ENCODE results near the gene KCTD2. TPM values are rescaled to one million over a fixed set of nuclear protein-coding genes. Genes with fewer than 3 reads are reported as not detected.
"Not testable (repeated sequence)": the region's sequence is repeated elsewhere in the genome, so short reads cannot be mapped to it uniquely, and the experiment has no call there.

KCTD2 gene
- total RNA-seq, 2 experiments from 2014 or later: 20.6 to 23.3 TPM

- ChIA-PET CTCF (interaction anchor here (0.7 to 1.2 kb wide), 3 partner anchors 75 to 204 kb away, joined by 3 to 5 read pairs (median 4); no protein-coding TSS in a partner anchor), POLR2A (interaction anchor here (0.6 to 3.7 kb wide), 4 partner anchors 10 to 164 kb away, joined by 3 to 26 read pairs (median 3); partner anchors contain the start of genes ATP5PD, FDXR and KCTD2)
- Mint-ChIP-seq H3K36me3 (peaks cover 26% of the 10 kb centered on the region), H3K27me3 (peaks cover 4% of the 10 kb centered on the region), H3K4me3 (peak overlapping the region; percentile 61), H3K27ac (peak overlapping the region; percentile 83), H3K9me3 (no peaks in the 10 kb centered on the region), H3K4me1 (ENCODE audit: low read depth) (peaks cover 49% of the 10 kb centered on the region)
- DNase-seq: peak; percentile 92
- intact Hi-C loops (cut with micrococcal nuclease): loop anchor here (1.0 to 10.0 kb wide), 3 partner anchors 10 to 368 kb away; partner anchors contain the start of genes ATP5PD, GGA3, GRB2 and MRPS7
Observed at GRCh38 chr17:75036643-75037268, 10.3 kb upstream of the KCTD2 start.

DNA sequence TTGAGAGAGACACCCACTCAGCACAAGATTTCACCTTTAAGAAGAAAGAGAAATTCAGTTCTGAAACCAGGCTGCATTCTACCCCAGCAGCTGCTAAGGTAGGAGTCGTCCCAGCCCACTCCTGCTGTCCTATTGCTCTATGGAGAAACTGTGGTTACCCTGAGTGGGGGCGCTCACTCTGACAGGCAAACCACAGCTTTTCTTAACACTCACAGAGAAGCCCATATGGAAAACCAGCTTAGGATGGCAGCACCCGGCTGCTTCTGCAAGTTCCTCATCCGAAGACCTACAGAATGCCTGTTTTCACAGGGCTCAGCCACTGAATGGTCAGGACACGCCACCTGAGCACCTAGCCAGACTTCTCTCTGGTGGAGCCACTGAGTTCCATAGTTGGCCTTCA is 7.8 kb upstream of the KCTD2 start:
- Mint-ChIP-seq H3K9me3 (no peaks in the 10 kb centered on the region), H3K4me3 (no peak overlapping the region), H3K36me3 (peaks cover 30% of the 10 kb centered on the region), H3K27ac (no peak overlapping the region), H3K4me1 (ENCODE audit: low read depth) (peaks cover 35% of the 10 kb centered on the region), H3K27me3 (peaks cover 4% of the 10 kb centered on the region)
- CTCF ChIA-PET: interaction anchor here (1.1 to 2.0 kb wide), 3 partner anchors 67 to 162 kb away, joined by 3 to 8 read pairs (median 4); no protein-coding TSS in a partner anchor
- intact Hi-C loops (cut with micrococcal nuclease): loop anchor here (10.0 kb wide), 2 partner anchors 226 to 366 kb away; partner anchors contain the start of genes GGA3, GRB2 and MRPS7
- no peak for DNase-seq
- POLR2A ChIA-PET: interaction anchor here (1.0 kb wide), 1 partner anchor 26 kb away, joined by 4 read pairs; the partner anchor contains the start of gene MRPL58

- POLR2A ChIA-PET: interaction anchor here (0.6 kb wide), 1 partner anchor 266 kb away, joined by 3 read pairs; no protein-coding TSS in a partner anchor
- peaks cover 26% of the 10 kb centered on the region for H3K36me3 Mint-ChIP-seq
Observed at GRCh38 chr17:75041656-75042280, 5.3 kb upstream of the KCTD2 start.

GRCh38 chr17:75043789-75044188 is 3.2 kb upstream of the KCTD2 start:
- H3K4me3 Mint-ChIP-seq; intact Hi-C loops (cut with micrococcal nuclease); DNase-seq; H3K27me3 Mint-ChIP-seq; H3K9me3 Mint-ChIP-seq; CTCF ChIA-PET; H3K27ac Mint-ChIP-seq: not testable (repeated sequence)
- H3K4me1 Mint-ChIP-seq (ENCODE audit: low read depth): peaks cover 33% of the 10 kb centered on the region
- H3K36me3 Mint-ChIP-seq: peaks cover 24% of the 10 kb centered on the region
- POLR2A ChIA-PET: interaction anchor here (0.6 kb wide), 1 partner anchor 102 kb away, joined by 3 read pairs; no protein-coding TSS in a partner anchor

More at GRCh38 chr17:75041656-75042280, 5.3 kb upstream of the KCTD2 start:
- CTCF ChIA-PET: interaction anchor here (1.9 kb wide), 1 partner anchor 80 kb away, joined by 8 read pairs; no protein-coding TSS in a partner anchor
- no peaks in the 10 kb centered on the region for H3K27me3 Mint-ChIP-seq
- no peaks in the 10 kb centered on the region for H3K9me3 Mint-ChIP-seq
- no peak overlapping the region for H3K27ac Mint-ChIP-seq
- no peak for DNase-seq
- no peak overlapping the region for H3K4me3 Mint-ChIP-seq
- intact Hi-C loops (cut with micrococcal nuclease): no loop called here
- H3K4me1 Mint-ChIP-seq (ENCODE audit: low read depth): peaks cover 24% of the 10 kb centered on the region

GRCh38 chr17:75044716-75045115 is 2.3 kb upstream of the KCTD2 start:
- intact Hi-C loops (cut with micrococcal nuclease): loop anchor here (5.0 kb wide), 5 partner anchors 32 to 138 kb away; partner anchors contain the start of genes ARMC7, JPT1, MRPL58 and NT5C
- no peak overlapping the region for H3K27ac Mint-ChIP-seq
- CTCF ChIA-PET: no interaction called here

DNA sequence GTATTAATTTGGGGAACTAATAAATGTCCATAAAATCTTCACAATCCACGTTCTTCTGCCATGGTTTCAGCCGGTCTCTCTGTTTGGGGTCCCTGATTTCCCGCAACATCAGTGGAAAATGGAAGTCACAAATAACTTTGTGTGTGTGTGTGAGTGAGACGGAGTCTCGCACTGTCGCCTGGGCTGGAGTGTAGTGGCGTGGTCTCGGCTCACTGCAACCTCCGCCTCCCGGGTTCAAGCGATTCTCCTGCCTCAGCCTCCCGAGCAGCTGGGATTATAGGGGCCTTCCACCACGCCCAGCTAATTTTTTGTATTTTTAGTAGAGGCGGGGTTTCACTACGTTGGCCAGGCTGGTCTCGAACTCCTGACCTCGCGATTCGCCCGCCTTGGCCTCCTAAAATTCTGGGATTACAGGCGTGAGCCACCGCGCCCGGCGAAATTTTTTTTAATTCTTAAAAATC is 1.0 kb upstream of the KCTD2 start:
- Mint-ChIP-seq H3K4me3 (peak overlapping the region; percentile 97), H3K36me3 (peaks cover 14% of the 10 kb centered on the region), H3K4me1 (ENCODE audit: low read depth) (peaks cover 42% of the 10 kb centered on the region), H3K27ac (peak overlapping the region; percentile 42)
- ChIA-PET POLR2A (interaction anchor here (0.6 to 2.4 kb wide), 5 partner anchors 11 to 160 kb away, joined by 3 to 26 read pairs (median 4); partner anchors contain the start of genes MRPL58 and NUP85), CTCF (interaction anchor here (0.8 to 1.5 kb wide), 3 partner anchors 11 to 34 kb away, joined by 3 to 7 read pairs (median 3); partner anchors contain the start of gene MRPL58)
- H3K27me3 Mint-ChIP-seq, H3K9me3 Mint-ChIP-seq, DNase-seq: not testable (repeated sequence)
- intact Hi-C loops (cut with micrococcal nuclease): loop anchor here (1.0 to 5.0 kb wide), 6 partner anchors 10 to 136 kb away; partner anchors contain the start of genes ARMC7, JPT1, MRPL58 and NT5C

More at GRCh38 chr17:75044716-75045115, 2.3 kb upstream of the KCTD2 start:
- Mint-ChIP-seq H3K27me3 (no peaks in the 10 kb centered on the region), H3K4me3 (no peak overlapping the region), H3K9me3 (no peaks in the 10 kb centered on the region), H3K36me3 (peaks cover 20% of the 10 kb centered on the region), H3K4me1 (ENCODE audit: low read depth) (peaks cover 40% of the 10 kb centered on the region)
- POLR2A ChIA-PET: no interaction called here
- DNase-seq: no peak

GRCh38 chr17:75047398-75048098 is 523 bp downstream of the KCTD2 start:
- intact Hi-C loops (cut with micrococcal nuclease): loop anchor here (5.0 kb wide), 5 partner anchors 35 to 135 kb away; partner anchors contain the start of genes ARMC7, JPT1, MRPL58 and NT5C
- H3K27me3 Mint-ChIP-seq: no peaks in the 10 kb centered on the region
- ChIA-PET CTCF (interaction anchor here (2.3 kb wide), 1 partner anchor 86 kb away, joined by 9 read pairs; no protein-coding TSS in a partner anchor), POLR2A (interaction anchor here (1.7 to 2.4 kb wide), 3 partner anchors 12 to 158 kb away, joined by 4 to 26 read pairs (median 19); partner anchors contain the start of genes MRPL58 and NUP85)
- H3K4me1 Mint-ChIP-seq (ENCODE audit: low read depth): peaks cover 42% of the 10 kb centered on the region
- H3K27ac Mint-ChIP-seq: peak overlapping the region; percentile 90
- H3K4me3 Mint-ChIP-seq: peak overlapping the region; percentile 97
- H3K36me3 Mint-ChIP-seq: peaks cover 10% of the 10 kb centered on the region
- peak; percentile 42 for DNase-seq
- no peaks in the 10 kb centered on the region for H3K9me3 Mint-ChIP-seq

- DNase-seq: no peak
- intact Hi-C loops (cut with micrococcal nuclease): loop anchor here (5.0 kb wide), 5 partner anchors 36 to 134 kb away; partner anchors contain the start of genes ARMC7, JPT1, MRPL58 and NT5C
- H3K4me3 Mint-ChIP-seq: peak overlapping the region; percentile 97
- H3K36me3 Mint-ChIP-seq: peaks cover 17% of the 10 kb centered on the region
- no peaks in the 10 kb centered on the region for H3K9me3 Mint-ChIP-seq
- peaks cover 42% of the 10 kb centered on the region for H3K4me1 Mint-ChIP-seq (ENCODE audit: low read depth)
- ChIA-PET POLR2A (no interaction called here), CTCF (interaction anchor here (0.9 to 2.3 kb wide), 6 partner anchors 12 to 364 kb away, joined by 3 to 9 read pairs (median 4); partner anchors contain the start of gene NT5C)
- no peaks in the 10 kb centered on the region for H3K27me3 Mint-ChIP-seq
- peak overlapping the region; percentile 90 for H3K27ac Mint-ChIP-seq
Observed at GRCh38 chr17:75048249-75048878, 1.3 kb downstream of the KCTD2 start.

DNA sequence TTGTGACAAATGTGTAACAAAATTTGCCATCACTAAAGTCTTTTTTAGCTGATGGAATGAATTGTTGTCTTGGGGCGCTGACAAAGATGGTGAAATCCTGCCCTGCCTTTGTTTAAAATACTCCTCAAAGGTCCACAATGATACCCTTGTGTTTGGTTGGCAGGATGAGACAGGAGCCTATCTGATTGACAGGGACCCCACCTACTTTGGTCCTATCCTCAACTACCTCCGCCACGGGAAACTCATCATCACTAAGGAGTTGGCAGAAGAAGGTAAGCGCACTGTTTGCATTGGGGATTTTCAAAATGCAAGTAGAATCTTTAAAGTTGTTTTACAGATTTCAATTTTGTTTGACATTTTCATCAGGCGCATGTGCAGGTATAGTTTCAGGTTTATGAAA is 2.0 kb downstream of the KCTD2 start:
- peaks cover 19% of the 10 kb centered on the region for H3K36me3 Mint-ChIP-seq
- no peak overlapping the region for H3K27ac Mint-ChIP-seq
- POLR2A ChIA-PET: no interaction called here

DNA sequence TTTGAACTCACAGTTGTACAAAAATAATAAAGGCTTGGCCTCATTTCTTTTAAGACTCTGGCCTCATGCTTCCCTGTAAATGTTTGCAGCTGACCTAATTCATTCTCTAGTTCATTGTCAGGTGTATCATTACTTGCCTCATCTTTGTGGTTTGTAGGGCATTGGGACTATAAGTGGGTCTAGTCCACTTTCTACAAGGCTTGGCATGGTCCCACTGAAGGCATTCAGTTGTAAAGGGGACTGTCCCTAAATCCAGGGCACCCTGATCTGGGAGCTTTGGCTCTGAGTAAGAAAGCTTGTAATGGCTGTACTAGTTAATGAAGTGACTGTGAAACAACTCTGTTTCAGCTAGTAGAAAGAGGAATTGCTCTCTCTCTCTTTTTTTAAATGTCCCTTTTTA is 2.7 kb downstream of the KCTD2 start:
- Mint-ChIP-seq H3K27ac (no peak overlapping the region), H3K9me3 (no peaks in the 10 kb centered on the region), H3K4me3 (no peak overlapping the region), H3K4me1 (ENCODE audit: low read depth) (peaks cover 36% of the 10 kb centered on the region), H3K36me3 (peaks cover 22% of the 10 kb centered on the region), H3K27me3 (no peaks in the 10 kb centered on the region)
- intact Hi-C loops (cut with micrococcal nuclease): loop anchor here (5.0 kb wide), 5 partner anchors 37 to 133 kb away; partner anchors contain the start of genes ARMC7, JPT1, MRPL58 and NT5C
- CTCF ChIA-PET: interaction anchor here (1.1 to 3.0 kb wide), 4 partner anchors 56 to 89 kb away, joined by 3 to 9 read pairs (median 5); no protein-coding TSS in a partner anchor
- no peak for DNase-seq
- POLR2A ChIA-PET: interaction anchor here (0.6 to 1.1 kb wide), 2 partner anchors 15 to 68 kb away, joined by 3 read pairs; no protein-coding TSS in a partner anchor

More for the DNA sequence above, 2.0 kb downstream of the KCTD2 start:
- no peak overlapping the region for H3K4me3 Mint-ChIP-seq
- no peaks in the 10 kb centered on the region for H3K27me3 Mint-ChIP-seq
- peaks cover 38% of the 10 kb centered on the region for H3K4me1 Mint-ChIP-seq (ENCODE audit: low read depth)
- DNase-seq: no peak
- no peaks in the 10 kb centered on the region for H3K9me3 Mint-ChIP-seq
- intact Hi-C loops (cut with micrococcal nuclease): loop anchor here (5.0 kb wide), 5 partner anchors 37 to 133 kb away; partner anchors contain the start of genes ARMC7, JPT1, MRPL58 and NT5C
- CTCF ChIA-PET: interaction anchor here (0.9 to 1.7 kb wide), 7 partner anchors 11 to 363 kb away, joined by 3 to 7 read pairs (median 3); partner anchors contain the start of gene NT5C

Data from activated CD4-positive, alpha-beta memory T cell treated with anti-CD3 and anti-CD28 coated beads for 36 hours (primary cell).